Trophoblast cell (in vitro differentiated cells and primary cell): Measurements from ENCODE around the gene DTD1.
A peak's percentile ranks its signal among the peaks of the same experiment; 100 is the strongest.

ENCODE experiments used
- DNase-seq, 2 donors: peaks; one replicate each; pipeline ENCODE4 v3.0.0-alpha.2; 2016
- H2AFZ ChIP-seq: 2 replicates; pipeline ENCODE4 v1.6.1; 2013; ENCODE audit warnings: low read length, moderate library complexity, mild to moderate bottlenecking; ENCODE audit not compliant: insufficient read depth, poor library complexity
- H2AK5ac ChIP-seq: 2 replicates; pipeline ENCODE4 v1.6.1; 2013; ENCODE audit warnings: mild to moderate bottlenecking, low read length
- H2BK120ac ChIP-seq: 2 replicates; pipeline ENCODE4 v1.6.1; 2013; ENCODE audit warnings: low read length, mild to moderate bottlenecking, moderate library complexity; ENCODE audit not compliant: insufficient read depth, poor library complexity
- H2BK12ac ChIP-seq: 2 replicates; pipeline ENCODE4 v1.6.1; 2013; ENCODE audit warnings: mild to moderate bottlenecking, low read length, moderate library complexity
- H2BK5ac ChIP-seq: 2 replicates; pipeline ENCODE4 v1.6.1; 2013; ENCODE audit warnings: low read length, low read depth, moderate library complexity, mild to moderate bottlenecking; ENCODE audit not compliant: poor library complexity
- H3K14ac ChIP-seq: 2 replicates; pipeline ENCODE4 v1.6.1; 2013; ENCODE audit warnings: mild to moderate bottlenecking, low read length
- H3K18ac ChIP-seq: 2 replicates; pipeline ENCODE4 v1.6.1; 2013; ENCODE audit warnings: mild to moderate bottlenecking, low read length
- H3K23ac ChIP-seq: 2 replicates; pipeline ENCODE4 v1.6.1; 2013; ENCODE audit warnings: low read length
- H3K27ac ChIP-seq: 2 replicates; pipeline ENCODE4 v1.5.1; 2013; ENCODE audit warnings: low read depth, mild to moderate bottlenecking, inconsistent platforms, low read length, moderate library complexity
- H3K27me3 ChIP-seq: 2 replicates; pipeline ENCODE4 v1.6.1; 2013; ENCODE audit warnings: inconsistent platforms, mild to moderate bottlenecking, low read length, moderate library complexity; ENCODE audit not compliant: insufficient read depth
- H3K36me3 ChIP-seq, 2 experiments: 1 replicate in 1 of 2; 2 replicates in 1 of 2; pipeline ENCODE4 v1.6.1; 2013; ENCODE audit warnings: low read length in 2 of 2, mild to moderate bottlenecking in 2 of 2, moderate library complexity in 1 of 2; ENCODE audit not compliant: insufficient read depth in 2 of 2, control insufficient read depth in 1 of 2
- H3K4ac ChIP-seq: 2 replicates; pipeline ENCODE4 v1.6.1; 2013; ENCODE audit warnings: low read depth, mild to moderate bottlenecking, low read length, moderate library complexity
- H3K4me1 ChIP-seq, 2 experiments: 1 replicate in 1 of 2; 2 replicates in 1 of 2; pipeline ENCODE4 v1.6.1; 2013; ENCODE audit warnings: low read length in 2 of 2, mild to moderate bottlenecking in 2 of 2, moderate library complexity in 1 of 2; ENCODE audit not compliant: insufficient read depth in 2 of 2, control insufficient read depth in 1 of 2
- H3K4me2 ChIP-seq: 2 replicates; pipeline ENCODE4 v1.6.1; 2013; ENCODE audit warnings: inconsistent platforms, mild to moderate bottlenecking, low read length, moderate library complexity
- H3K4me3 ChIP-seq: 2 replicates; pipeline ENCODE4 v1.5.1; 2013; ENCODE audit warnings: mild to moderate bottlenecking, low read depth, low read length, inconsistent platforms
- H3K79me1 ChIP-seq: one replicate; pipeline ENCODE4 v1.6.1; 2013; ENCODE audit warnings: low read length
- H3K79me2 ChIP-seq: 2 replicates; pipeline ENCODE4 v1.6.1; 2013; ENCODE audit warnings: low read length, mild to moderate bottlenecking; ENCODE audit not compliant: control insufficient read depth, insufficient read depth, poor library complexity
- H3K9ac ChIP-seq: 2 replicates; pipeline ENCODE4 v1.6.1; 2013; ENCODE audit warnings: mild to moderate bottlenecking, low read length
- H3K9me3 ChIP-seq: 2 replicates; pipeline ENCODE4 v1.6.1; 2013; ENCODE audit warnings: low read depth, mild to moderate bottlenecking, control low read depth, inconsistent platforms, low read length; ENCODE audit not compliant: insufficient read depth
- H4K12ac ChIP-seq: 2 replicates; pipeline ENCODE4 v1.6.1; 2013; ENCODE audit warnings: low read depth, mild to moderate bottlenecking, low read length, moderate library complexity
- H4K8ac ChIP-seq: 2 replicates; pipeline ENCODE4 v1.6.1; 2013; ENCODE audit warnings: low read depth, mild to moderate bottlenecking, low read length, moderate library complexity
- H4K91ac ChIP-seq: one replicate; pipeline ENCODE4 v1.6.1; 2013; ENCODE audit warnings: low read depth, mild to moderate bottlenecking, low read length, moderate library complexity
- WGBS: extraction: QIAGEN DNeasy Blood & Tissue Kit; methylation state at CpG from one replicate; pipeline ENCODE4 v1.1.7; 2013; ENCODE audit warnings: missing lambda C conversion rate; ENCODE audit not compliant: insufficient read length, insufficient coverage; ENCODE audit errors: extremely low coverage; 5-methylcytosine and 5-hydroxymethylcytosine counted together

Gene DTD1

DNA sequence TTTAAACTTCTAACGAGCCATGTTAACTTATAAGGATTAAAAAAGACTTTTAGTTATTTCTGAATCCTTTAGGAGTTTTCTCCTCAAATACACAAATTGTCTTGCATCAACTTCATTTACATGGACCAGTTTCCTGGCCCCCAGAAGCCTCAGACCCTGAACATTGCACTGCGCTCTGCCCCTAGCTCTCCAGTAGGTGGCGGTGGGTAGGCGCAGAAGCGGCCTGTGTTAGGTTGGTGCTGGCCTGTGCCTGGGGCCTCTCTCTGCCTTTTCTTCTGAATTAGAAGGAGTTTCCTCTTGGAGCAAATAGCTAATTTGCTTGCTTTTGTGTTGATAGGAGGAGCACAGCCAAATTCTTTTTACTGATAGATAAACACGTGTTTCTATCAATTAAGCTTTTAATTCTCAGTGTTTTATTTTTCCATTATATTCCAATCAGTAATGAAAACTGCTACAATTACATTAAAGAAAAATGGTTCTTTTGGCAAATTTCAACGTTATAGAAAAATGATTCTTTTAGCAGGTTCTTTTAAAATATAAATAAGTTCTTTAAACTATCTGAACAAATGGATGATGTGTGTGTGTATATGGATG is 44.4 kb downstream of the DTD1 start:
- Histone ChIP-seq H4K8ac (no peak overlapping the region), H2BK120ac (no peak overlapping the region), H3K4me3 (no peak overlapping the region), H2BK12ac (no peak overlapping the region), H3K36me3 (no peaks in the 10 kb centered on the region), H3K27ac (no peak overlapping the region), H3K27me3 (no peaks in the 10 kb centered on the region), H2BK5ac (no peak overlapping the region), H4K91ac (no peak overlapping the region), H2AFZ (no peak overlapping the region), H4K12ac (no peak overlapping the region), H3K79me1 (no peaks in the 10 kb centered on the region), H3K14ac (no peak overlapping the region), H3K9me3 (no peaks in the 10 kb centered on the region), H3K9ac (no peak overlapping the region), H3K79me2 (no peaks in the 10 kb centered on the region), H3K4ac (no peak overlapping the region), H3K23ac (no peak overlapping the region), H3K18ac (no peak overlapping the region), H3K4me1 (no peaks in the 10 kb centered on the region), H3K4me2 (no peak overlapping the region), H2AK5ac (no peak overlapping the region)
- no CpG with 5 or more reads among the region's 7 CpGs for WGBS
- peak; percentile 29 to 71 for DNase-seq

DNA sequence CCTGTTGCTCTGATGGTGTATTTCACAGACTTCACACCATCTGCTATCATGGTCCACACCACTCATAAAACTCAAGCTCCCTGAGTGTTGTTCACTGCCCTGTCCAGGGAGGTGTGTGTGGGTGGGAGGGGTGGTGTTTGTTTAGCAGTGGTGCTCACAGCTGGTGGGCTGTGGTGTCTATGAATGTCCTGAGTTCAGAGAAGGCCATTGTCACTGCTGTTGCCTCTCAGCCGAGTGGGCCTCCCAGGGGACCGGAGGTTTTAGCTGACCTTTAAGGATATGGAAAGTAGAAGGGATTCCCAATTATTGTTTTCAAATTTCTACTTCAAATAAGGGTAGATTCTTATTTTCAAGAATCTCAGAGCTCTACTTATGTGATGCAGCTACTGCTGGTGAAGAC is 45.6 kb downstream of the DTD1 start:
- Histone ChIP-seq H3K4me2 (no peak overlapping the region), H3K79me2 (no peaks in the 10 kb centered on the region), H4K8ac (no peak overlapping the region), H4K91ac (no peak overlapping the region), H3K4me1 (no peaks in the 10 kb centered on the region), H3K4me3 (no peak overlapping the region), H2AK5ac (no peak overlapping the region), H4K12ac (no peak overlapping the region), H2AFZ (no peak overlapping the region), H3K23ac (no peak overlapping the region), H3K36me3 (no peaks in the 10 kb centered on the region), H3K27ac (no peak overlapping the region), H3K18ac (no peak overlapping the region), H3K14ac (no peak overlapping the region), H3K9me3 (no peaks in the 10 kb centered on the region), H3K79me1 (no peaks in the 10 kb centered on the region), H2BK5ac (no peak overlapping the region), H2BK120ac (no peak overlapping the region), H3K4ac (no peak overlapping the region), H2BK12ac (no peak overlapping the region), H3K9ac (no peak overlapping the region), H3K27me3 (no peaks in the 10 kb centered on the region)
- no peak for DNase-seq
- no CpG with 5 or more reads among the region's 2 CpGs for WGBS

DNA sequence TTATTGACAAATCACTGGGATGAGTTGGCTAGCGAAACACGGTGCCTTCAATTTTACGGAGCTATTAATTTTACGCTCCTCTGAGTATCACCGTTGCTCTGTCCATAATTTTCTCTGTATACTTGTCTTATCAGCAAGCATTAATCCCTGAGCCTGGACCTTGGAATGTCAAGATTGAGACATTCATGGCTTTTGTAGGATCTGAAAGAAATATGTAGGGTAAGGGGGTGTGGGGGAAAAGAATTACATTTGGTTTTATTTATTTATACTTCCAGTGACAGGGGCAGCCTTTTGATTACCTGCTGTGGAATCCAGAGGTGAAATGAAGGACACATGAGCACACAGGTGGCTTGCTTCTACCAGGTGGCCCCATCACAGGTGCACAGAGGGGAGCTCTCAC is 46.6 kb downstream of the DTD1 start:
- Histone ChIP-seq H3K18ac (no peak overlapping the region), H2AK5ac (no peak overlapping the region)
- WGBS = no CpG with 5 or more reads among the region's 5 CpGs

DNA sequence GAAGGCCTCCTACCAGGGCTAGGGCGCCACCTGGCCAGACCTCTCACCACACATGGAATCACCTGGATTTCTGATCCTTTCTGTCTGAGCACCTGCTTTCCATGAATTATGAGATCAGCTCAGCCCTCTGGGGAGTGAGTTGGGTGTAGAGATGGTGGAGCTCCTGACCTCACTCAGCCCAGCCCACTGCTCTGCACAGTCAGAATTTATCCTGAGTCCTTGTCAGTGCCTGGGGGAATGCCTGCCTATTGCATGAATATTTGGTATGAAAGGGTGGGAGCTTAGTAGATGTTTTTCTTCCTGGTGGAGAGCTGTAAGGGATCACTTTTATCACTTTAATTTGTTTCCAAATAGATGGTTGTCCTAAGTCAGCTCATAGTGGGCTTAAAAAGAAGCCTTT is 47.5 kb downstream of the DTD1 start:
- Histone ChIP-seq H3K9me3 (no peaks in the 10 kb centered on the region), H2BK120ac (no peak overlapping the region), H4K91ac (no peak overlapping the region), H3K4me3 (no peak overlapping the region), H3K27me3 (no peaks in the 10 kb centered on the region), H3K9ac (no peak overlapping the region), H3K18ac (no peak overlapping the region), H3K4ac (no peak overlapping the region), H3K27ac (no peak overlapping the region), H4K12ac (no peak overlapping the region), H3K79me1 (peaks cover 2% of the 10 kb centered on the region), H3K36me3 (no peaks in the 10 kb centered on the region), H2AFZ (no peak overlapping the region), H3K23ac (no peak overlapping the region), H2BK5ac (no peak overlapping the region), H2BK12ac (no peak overlapping the region), H2AK5ac (no peak overlapping the region), H3K14ac (no peak overlapping the region), H3K4me2 (no peak overlapping the region), H3K4me1 (peaks cover 0 to 2% of the 10 kb centered on the region in 2 experiments), H4K8ac (no peak overlapping the region), H3K79me2 (no peaks in the 10 kb centered on the region)
- no CpG with 5 or more reads among the region's 1 CpG for WGBS
- DNase-seq = peak in 1 of 2 donors; percentile 5

More for the DNA sequence above, 46.6 kb downstream of the DTD1 start:
- H4K8ac ChIP-seq = no peak overlapping the region
- peaks cover 2% of the 10 kb centered on the region for H3K79me1 ChIP-seq
- no peaks in the 10 kb centered on the region for H3K27me3 ChIP-seq
- H3K14ac ChIP-seq = no peak overlapping the region
- H2AFZ ChIP-seq = no peak overlapping the region
- no peak overlapping the region for H3K23ac ChIP-seq
- H2BK5ac ChIP-seq = no peak overlapping the region
- H4K91ac ChIP-seq = no peak overlapping the region
- H3K4me3 ChIP-seq = no peak overlapping the region
- no peak for DNase-seq
- H4K12ac ChIP-seq = no peak overlapping the region
- H3K4me2 ChIP-seq = no peak overlapping the region
- H3K79me2 ChIP-seq = no peaks in the 10 kb centered on the region
- peaks cover 0 to 2% of the 10 kb centered on the region in 2 experiments for H3K4me1 ChIP-seq
- H2BK12ac ChIP-seq = no peak overlapping the region
- no peak overlapping the region for H3K9ac ChIP-seq
- H3K9me3 ChIP-seq = no peaks in the 10 kb centered on the region
- H3K4ac ChIP-seq = no peak overlapping the region
- no peak overlapping the region for H2BK120ac ChIP-seq
- H3K27ac ChIP-seq = no peak overlapping the region
- H3K36me3 ChIP-seq = no peaks in the 10 kb centered on the region
